Ishikawa (cell line): Measurements from ENCODE around the gene PRR33.

ENCODE experiments used
- CEBPB ChIP-seq: IDR thresholded peaks from 2 replicates; pipeline ENCODE4 v1.6.1; 2012
- CREB1 ChIP-seq: IDR thresholded peaks from 2 replicates; pipeline ENCODE4 v1.6.1; 2012; ENCODE audit warnings: low read depth
- EGR1 ChIP-seq: IDR thresholded peaks from 2 replicates; pipeline ENCODE4 v1.6.1; 2012
- EP300 ChIP-seq: IDR thresholded peaks from 2 replicates; pipeline ENCODE4 v1.6.1; 2012; ENCODE audit warnings: borderline replicate concordance
- FOXM1 ChIP-seq: IDR thresholded peaks from 2 replicates; pipeline ENCODE4 v1.6.1; 2012; ENCODE audit warnings: low read depth, borderline replicate concordance
- NFIC ChIP-seq: IDR thresholded peaks from 2 replicates; pipeline ENCODE4 v1.6.1; 2012
- RAD21 ChIP-seq: IDR thresholded peaks from 2 replicates; pipeline ENCODE4 v1.6.1; 2012; ENCODE audit warnings: low read depth
- REST ChIP-seq: IDR thresholded peaks from 2 replicates; pipeline ENCODE4 v1.6.1; 2012; ENCODE audit warnings: low read depth, mild to moderate bottlenecking
- TAF1 ChIP-seq: IDR thresholded peaks from 2 replicates; pipeline ENCODE4 v1.6.1; 2012; ENCODE audit warnings: low read depth, mild to moderate bottlenecking
- TCF12 ChIP-seq: IDR thresholded peaks from 2 replicates; pipeline ENCODE4 v1.6.1; 2012; ENCODE audit warnings: low read depth
- TEAD4 ChIP-seq: IDR thresholded peaks from 2 replicates; pipeline ENCODE4 v1.6.1; 2012
- USF1 ChIP-seq: IDR thresholded peaks from 2 replicates; pipeline ENCODE4 v1.6.1; 2012
- ZBTB7A ChIP-seq: IDR thresholded peaks from 2 replicates; pipeline ENCODE4 v1.6.1; 2012; ENCODE audit warnings: low read depth

The PRR33 gene

GRCh38 chr11:1876361-1877063 lies 15.2 kb downstream of the PRR33 start:
- TF ChIP-seq CEBPB (no peak), ZBTB7A (0 out of 2 replicates have a peak, but pooled peaks have one; percentile 46), RAD21 (peak; percentile 46; the same call in 1 of the 2 replicates)

DNA sequence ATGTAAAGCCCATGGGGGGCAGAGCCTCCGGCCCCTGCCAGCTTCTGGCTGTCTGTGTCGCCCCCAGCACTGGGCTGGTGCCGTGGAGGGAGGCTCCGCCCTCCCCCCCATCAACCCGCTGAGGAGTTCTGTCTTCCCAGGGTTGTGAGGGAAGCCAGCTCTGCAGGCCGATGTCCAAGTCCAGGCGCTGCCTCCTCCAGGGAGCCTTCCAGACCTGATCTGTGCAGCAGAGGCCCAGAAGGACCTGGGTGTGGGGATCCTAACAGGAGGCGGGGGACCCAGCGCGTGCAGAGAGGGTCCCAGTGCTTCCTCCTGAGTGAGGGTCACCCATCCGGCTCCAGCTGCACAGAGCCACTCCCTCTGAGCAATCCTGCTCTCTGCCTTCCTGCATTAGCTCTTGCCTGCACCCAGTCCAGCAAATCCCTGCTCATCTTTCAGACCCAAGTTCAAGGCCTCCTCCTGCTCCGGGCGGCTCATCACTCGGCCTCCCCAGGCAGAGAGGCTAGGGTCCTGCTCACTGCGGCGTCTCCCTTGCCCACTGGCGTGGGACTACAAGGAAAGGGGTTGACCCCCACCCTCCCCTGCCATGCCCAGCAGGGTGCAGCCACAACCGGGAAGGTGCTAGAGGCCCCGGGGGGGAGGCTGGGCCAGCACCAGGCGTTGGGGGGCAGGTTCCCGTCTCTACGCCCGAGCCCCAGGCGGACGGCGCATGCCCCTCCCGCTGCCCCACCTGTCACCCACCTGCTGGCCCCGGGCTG lies 16.4 kb downstream of the PRR33 start:
- TF ChIP-seq ZBTB7A (no peak), TCF12 (no peak), TAF1 (no peak), RAD21 (no peak), EGR1 (no peak), NFIC (no peak), CREB1 (no peak), FOXM1 (no peak)

- TF ChIP-seq ZBTB7A = 0 out of 2 replicates have a peak, but pooled peaks have one; percentile 20
These were observed 17.1 kb downstream of the PRR33 start for GRCh38 chr11:1874441-1875092.

GRCh38 chr11:1873048-1873812 lies 18.5 kb downstream of the PRR33 start:
- no peak for TF ChIP-seq TEAD4
- no peak for TF ChIP-seq REST
- TF ChIP-seq NFIC = 0 out of 2 replicates have a peak, but pooled peaks have one; percentile 24
- TF ChIP-seq FOXM1 = no peak

DNA sequence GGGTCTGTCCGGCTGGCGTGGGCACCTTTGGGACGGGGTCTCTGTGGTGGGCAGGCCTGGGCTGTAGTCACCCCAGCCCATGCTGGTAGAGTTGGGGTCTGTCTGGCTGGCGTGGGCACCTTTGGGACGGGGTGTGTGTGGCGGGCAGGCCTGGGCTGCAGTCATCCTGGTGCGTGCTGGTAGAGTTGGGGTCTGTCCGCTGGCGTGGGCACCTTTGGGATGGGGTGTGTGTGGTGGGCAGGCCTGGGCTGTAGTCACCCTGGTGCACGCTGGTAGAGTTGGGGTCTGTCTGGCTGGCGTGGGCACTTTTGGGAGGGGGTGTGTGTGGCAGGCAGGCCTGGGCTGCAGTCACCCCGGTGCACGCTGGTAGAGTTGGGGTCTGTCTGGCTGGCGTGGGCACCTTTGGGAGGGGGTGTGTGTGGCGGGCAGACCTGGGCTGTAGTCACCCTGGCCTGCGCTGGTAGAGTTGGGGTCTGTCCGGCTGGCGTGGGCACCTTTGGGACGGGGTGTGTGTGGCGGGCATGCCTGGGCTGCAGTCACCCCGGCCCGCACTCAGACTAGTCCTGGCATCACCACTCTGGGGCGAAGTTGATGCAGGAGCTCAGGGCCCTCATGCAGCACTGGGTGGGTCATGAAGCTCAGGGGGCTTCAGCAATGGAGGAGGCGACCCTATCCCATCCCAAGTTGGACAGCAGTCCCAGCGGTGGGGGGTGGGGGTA lies 19.3 kb downstream of the PRR33 start:
- TF ChIP-seq CREB1 (no peak), TCF12 (no peak), TAF1 (no peak), NFIC (no peak), USF1 (no peak)

- TF ChIP-seq TCF12 (no peak), ZBTB7A (no peak), REST (no peak), EP300 (no peak), USF1 (no peak), TEAD4 (no peak), RAD21 (no peak), CEBPB (no peak)
These were observed 20.2 kb downstream of the PRR33 start for GRCh38 chr11:1871531-1871930.
